Sigmoid colon (tissue), 4 donors: ENCODE results near the gene CCDC126.

ENCODE experiments used
- CTCF ChIP-seq, 4 experiments: fragments of 450-650 bp in 3 of 4; fragments of 200-600 bp in 1 of 4; IDR thresholded peaks; one replicate each; pipeline ENCODE4 v1.5.1; 2016 to 2019; ENCODE audit warnings: antibody characterized with exemption in 4 of 4, mild to moderate bottlenecking in 3 of 4, moderate library complexity in 2 of 4
- POLR2AphosphoS5 ChIP-seq, 4 donors: sonication (generic); formaldehyde crosslinking; IDR thresholded peaks; one replicate each; pipeline ENCODE4 v1.6.1; 2017; ENCODE audit warnings: antibody characterized with exemption in 4 of 4

- no peak for TF ChIP-seq CTCF (IDR thresholded peaks at IDR 0.05)
- no peak for TF ChIP-seq POLR2AphosphoS5 (IDR thresholded peaks at IDR 0.05)
Measured at GRCh38 chr7:23655433-23655832, 58.3 kb downstream of the CCDC126 start.
